A673 (cell line): Measurements from ENCODE around the gene NPS. TPM values are rescaled to one million over a fixed set of nuclear protein-coding genes. Genes with fewer than 3 reads are reported as not detected.

Experiments
- BruUV-seq: library from RNA; stranded (reverse); fragments of 400-500 nt; replicated peaks from 2 replicates; lab custom pipeline; 2021; lab: Mats Ljungman, UMichigan
- CTCF ChIA-PET: fragments of 300-600 bp; sonication (Branson Sonifier 250); formaldehyde crosslinking; loops from one replicate; lab custom pipeline; 2022; ENCODE audit warnings: antibody characterized with exemption; lab: Charles Lee
- POLR2A ChIA-PET: fragments of 300-600 bp; sonication (Branson Sonifier 250); formaldehyde crosslinking; loops from one replicate; lab custom pipeline; 2022; ENCODE audit warnings: antibody characterized with exemption; ENCODE audit not compliant: low non-redundant PET; lab: Charles Lee
- DNase-seq: peaks from one replicate; pipeline ENCODE4 v3.0.0-alpha.2; 2015; ENCODE audit warnings: low spot score
- H3K27ac ChIP-seq: fragments of 200-600 bp; sonication (generic); 2 replicates; pipeline ENCODE4 v1.5.1; 2016; ENCODE audit warnings: mixed run types, low read depth, mild to moderate bottlenecking, mixed read lengths, antibody characterized with exemption, low read length; ENCODE audit not compliant: poor library complexity, severe bottlenecking
- H3K27me3 ChIP-seq: fragments of 200-600 bp; sonication (generic); replicated peaks from 2 replicates; pipeline ENCODE4 v1.6.1; 2017; ENCODE audit warnings: mixed run types, low read depth, mild to moderate bottlenecking, mixed read lengths, antibody characterized with exemption, low read length; ENCODE audit not compliant: insufficient read depth, poor library complexity
- H3K36me3 ChIP-seq: fragments of 200-600 bp; sonication (generic); 2 replicates; pipeline ENCODE4 v1.6.1; 2016; ENCODE audit warnings: mixed run types, mild to moderate bottlenecking, mixed read lengths, antibody characterized with exemption, low read length; ENCODE audit not compliant: insufficient read depth, poor library complexity, severe bottlenecking
- H3K4me1 ChIP-seq: fragments of 200-600 bp; sonication (generic); 2 replicates; pipeline ENCODE4 v1.6.1; 2017; ENCODE audit warnings: mixed run types, mild to moderate bottlenecking, mixed read lengths, antibody characterized with exemption, low read length; ENCODE audit not compliant: insufficient read depth, poor library complexity, severe bottlenecking
- H3K4me3 ChIP-seq: fragments of 200-600 bp; sonication (generic); 2 replicates; pipeline ENCODE4 v1.5.1; 2016; ENCODE audit warnings: low read depth, mixed run types, mild to moderate bottlenecking, mixed read lengths, low read length; ENCODE audit not compliant: poor library complexity, severe bottlenecking
- H3K9me3 ChIP-seq: fragments of 200-600 bp; sonication (generic); 2 replicates; pipeline ENCODE4 v1.6.1; 2016; ENCODE audit warnings: mixed run types, low read depth, mild to moderate bottlenecking, mixed read lengths, antibody characterized with exemption, low read length; ENCODE audit not compliant: poor library complexity, severe bottlenecking
- CTCF ChIP-seq: fragments of 300-800, 200-600 bp; sonication (generic); conservative IDR thresholded peaks from 2 replicates; pipeline ENCODE4 v1.5.1; 2017; ENCODE audit warnings: low read depth, mild to moderate bottlenecking, antibody characterized with exemption, low read length, moderate library complexity, mixed read lengths
- EZH2 ChIP-seq: fragments of 200-600 bp; sonication (generic); IDR thresholded peaks from 2 replicates; pipeline ENCODE4 v1.6.1; 2017; ENCODE audit warnings: borderline replicate concordance, low read depth, mild to moderate bottlenecking, mixed read lengths, antibody characterized with exemption, low read length; ENCODE audit not compliant: poor library complexity, severe bottlenecking
- intact Hi-C: fragments of 100-400 bp; cut with micrococcal nuclease; formaldehyde crosslinking; loops from one replicate; pipeline ENCODE4 v1.10.0; 2022; ENCODE audit not compliant: unreplicated experiment
- total RNA-seq: library from RNA; stranded (reverse); gene quantifications from 2 replicates; pipeline ENCODE4 v1.2.3, GENCODE V29; 2021

The NPS gene
- total RNA-seq, 1 experiment from 2014 or later = not detected

GRCh38 chr10:127534074-127534473 is 15.0 kb upstream of the NPS start:
- Histone ChIP-seq H3K9me3 (peaks cover 3% of the 10 kb centered on the region), H3K27ac (no peak overlapping the region), H3K36me3 (no peaks in the 10 kb centered on the region), H3K27me3 (no peaks in the 10 kb centered on the region), H3K4me3 (no peak overlapping the region), H3K4me1 (peaks cover 9% of the 10 kb centered on the region)
- BruUV-seq = no TSS peak
- no peak for TF ChIP-seq EZH2
- no peak for TF ChIP-seq CTCF
- no peak for DNase-seq
- intact Hi-C loops = no loop called here
- CTCF ChIA-PET = no interaction called here
- POLR2A ChIA-PET = no interaction called here

GRCh38 chr10:127534496-127534895 is 14.6 kb upstream of the NPS start:
- TF ChIP-seq EZH2 = no peak
- no peak for TF ChIP-seq CTCF
- Histone ChIP-seq H3K4me1 (peaks cover 6% of the 10 kb centered on the region), H3K27ac (no peak overlapping the region), H3K36me3 (no peaks in the 10 kb centered on the region), H3K4me3 (no peak overlapping the region), H3K27me3 (no peaks in the 10 kb centered on the region), H3K9me3 (peaks cover 3% of the 10 kb centered on the region)
- BruUV-seq = no TSS peak
- CTCF ChIA-PET = no interaction called here
- DNase-seq = no peak
- intact Hi-C loops = no loop called here
- POLR2A ChIA-PET = no interaction called here

- H3K4me1 ChIP-seq = peaks cover 6% of the 10 kb centered on the region
- peak; percentile 64 for DNase-seq
- no TSS peak for BruUV-seq
- no peaks in the 10 kb centered on the region for H3K27me3 ChIP-seq
- H3K36me3 ChIP-seq = no peaks in the 10 kb centered on the region
- CTCF ChIA-PET = no interaction called here
- POLR2A ChIA-PET = no interaction called here
- H3K4me3 ChIP-seq = no peak overlapping the region
- peak overlapping the region; percentile 43 for H3K27ac ChIP-seq
- peaks cover 3% of the 10 kb centered on the region for H3K9me3 ChIP-seq
- intact Hi-C loops = no loop called here
- TF ChIP-seq EZH2 (no peak), CTCF (no peak)
Measured at GRCh38 chr10:127535802-127536515, 13.2 kb upstream of the NPS start.
